AG04450 (cell line): ENCODE data around the gene PCDHAC2. TPM values are rescaled to one million over a fixed set of nuclear protein-coding genes. Genes with fewer than 3 reads are reported as not detected.

Experiments used
- CTCF ChIA-PET: fragments of 300-600, 350-600 bp; formaldehyde crosslinking; extraction: SDS; loops from one replicate; lab custom pipeline; 2022; ENCODE audit warnings: antibody characterized with exemption, inconsistent platforms; lab: Charles Lee
- POLR2A ChIA-PET: fragments of 350-600 bp; formaldehyde crosslinking; extraction: SDS; loops from one replicate; lab custom pipeline; 2021; ENCODE audit warnings: antibody characterized with exemption, inconsistent platforms; lab: Yijun Ruan, JAX
- DNase-seq: peaks from one replicate; pipeline ENCODE4 v3.0.0-alpha.2; 2011; ENCODE audit warnings: low read depth, low spot score
- H3K27ac ChIP-seq: one replicate; pipeline ENCODE4 v1.5.1; 2012; ENCODE audit warnings: low read depth, low read length, control low read depth
- H3K27me3 ChIP-seq: one replicate; pipeline ENCODE4 v1.6.0; 2012; ENCODE audit warnings: low read length; ENCODE audit not compliant: control insufficient read depth, insufficient read depth
- H3K4me3 ChIP-seq: 2 replicates; pipeline ENCODE4 v1.5.1; 2011; ENCODE audit warnings: mild to moderate bottlenecking, low read depth, low read length, control low read depth
- H3K9me3 ChIP-seq: 2 replicates; pipeline ENCODE4 v1.5.1; 2012; ENCODE audit warnings: low read length; ENCODE audit not compliant: control insufficient read depth, insufficient read depth
- CTCF ChIP-seq: IDR thresholded peaks from 2 replicates; pipeline ENCODE4 v1.5.1; 2011; ENCODE audit warnings: low read depth, low read length, control low read depth, inconsistent platforms
- polyA plus RNA-seq: library from polyadenylated mRNA; depleted of rRNA; stranded (reverse); fragments of >200 nt; gene quantifications from 2 replicates; pipeline ENCODE4 v1.2.3, GENCODE V29; 2011

PCDHAC2 gene
- polyA plus RNA-seq, 1 experiment, result not detected

- no peaks in the 10 kb centered on the region for H3K27me3 ChIP-seq
- DNase-seq, result no peak
- ChIA-PET POLR2A (no interaction called here), CTCF (no interaction called here)
- TF ChIP-seq CTCF, result no peak
- H3K4me3 ChIP-seq, result no peak overlapping the region
- peaks cover 6% of the 10 kb centered on the region; the same call in 1 of the 2 replicates for H3K9me3 ChIP-seq
- H3K27ac ChIP-seq, result no peak overlapping the region
These were observed 29.8 kb downstream of the PCDHAC2 start for GRCh38 chr5:140996060-140996459.

- Histone ChIP-seq H3K27me3 (no peaks in the 10 kb centered on the region), H3K4me3 (no peak overlapping the region), H3K9me3 (peaks cover 12% of the 10 kb centered on the region), H3K27ac (no peak overlapping the region)
- no peak for TF ChIP-seq CTCF
- CTCF ChIA-PET, result no interaction called here
- POLR2A ChIA-PET, result no interaction called here
- no peak for DNase-seq
These were observed 32.7 kb downstream of the PCDHAC2 start for GRCh38 chr5:140998921-140999410.

- ChIA-PET POLR2A (no interaction called here), CTCF (no interaction called here)
- H3K27me3 ChIP-seq, result no peaks in the 10 kb centered on the region
- DNase-seq, result no peak
- H3K4me3 ChIP-seq, result no peak overlapping the region
- TF ChIP-seq CTCF, result no peak
- H3K27ac ChIP-seq, result no peak overlapping the region
- peaks cover 12% of the 10 kb centered on the region for H3K9me3 ChIP-seq
These were observed 35.2 kb downstream of the PCDHAC2 start for GRCh38 chr5:141001446-141001843.

DNA sequence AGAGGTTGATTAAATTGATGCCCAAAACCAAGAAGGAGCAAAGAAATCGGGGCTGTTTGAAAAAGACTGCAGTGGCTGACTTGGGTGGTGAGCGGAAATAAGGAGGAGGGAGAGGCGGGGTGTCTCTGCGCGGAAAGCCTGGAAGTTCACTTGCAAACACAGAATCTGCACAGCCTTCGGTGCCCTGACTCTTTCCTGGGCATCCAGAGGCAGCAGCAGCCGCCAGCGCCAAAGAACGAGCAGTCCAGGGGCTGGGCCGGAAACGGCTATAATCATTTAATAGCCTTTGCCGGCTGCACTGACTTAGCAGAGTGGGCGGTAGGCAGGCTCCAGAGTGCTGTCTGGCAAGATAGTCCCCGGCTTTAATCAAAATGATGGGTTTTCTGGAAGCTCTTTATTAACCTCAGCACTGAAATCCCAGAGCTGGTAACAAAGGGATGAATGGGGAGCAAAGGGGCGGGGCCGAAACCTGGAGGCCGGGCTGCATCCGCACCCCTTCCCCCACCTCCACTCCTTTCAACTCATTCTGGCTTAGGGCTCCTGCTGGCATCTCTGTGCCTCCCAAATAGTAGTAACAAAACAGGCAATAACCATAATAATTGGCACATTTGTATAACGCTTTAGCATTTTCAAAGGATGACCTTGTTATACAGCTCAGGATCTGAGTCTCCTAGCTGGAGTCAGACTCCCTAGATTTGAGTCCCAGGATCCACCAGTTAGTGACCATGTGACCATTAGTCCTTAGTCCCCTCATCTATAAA, 35.7 kb downstream of the PCDHAC2 start:
- Histone ChIP-seq H3K4me3 (no peak overlapping the region), H3K27me3 (no peaks in the 10 kb centered on the region), H3K9me3 (peaks cover 12% of the 10 kb centered on the region), H3K27ac (no peak overlapping the region)
- ChIA-PET POLR2A (no interaction called here), CTCF (no interaction called here)
- TF ChIP-seq CTCF, result no peak
- DNase-seq, result no peak

DNA sequence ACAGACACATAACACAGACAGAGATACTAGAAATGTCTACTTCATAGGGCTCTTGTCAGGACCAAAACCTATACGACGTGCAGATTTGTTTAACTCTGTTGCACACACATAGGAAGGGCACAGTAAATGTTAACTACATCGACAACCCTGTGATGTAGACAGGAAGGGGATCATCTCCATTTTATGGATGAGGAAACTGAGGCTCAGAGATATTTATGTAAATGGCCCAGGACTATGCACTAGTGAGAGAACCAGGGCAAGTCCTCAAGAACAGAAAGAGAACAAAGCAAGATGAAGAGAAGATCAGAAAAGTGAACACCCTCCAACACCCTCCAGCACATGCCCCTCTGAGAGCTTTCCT, 36.3 kb downstream of the PCDHAC2 start:
- CTCF ChIA-PET, result no interaction called here
- no peak for TF ChIP-seq CTCF
- POLR2A ChIA-PET, result no interaction called here

More for the DNA sequence above, 36.3 kb downstream of the PCDHAC2 start:
- DNase-seq, result no peak
- Histone ChIP-seq H3K27ac (no peak overlapping the region), H3K4me3 (no peak overlapping the region), H3K27me3 (no peaks in the 10 kb centered on the region), H3K9me3 (peaks cover 12% of the 10 kb centered on the region)
